HepG2 (cell line): ENCODE measurements around the gene MYLK. TPM values are rescaled to one million over a fixed set of nuclear protein-coding genes. Genes with fewer than 3 reads are reported as not detected.

Source experiments
- ATAC-seq: fragments of 200-7000 bp; cut with Tn5 transposase; 3 replicates; pipeline ENCODE4 v1.9.1; 2020; ENCODE audit warnings: mild to moderate bottlenecking, moderate library complexity
- BruUV-seq: library from RNA; stranded (reverse); fragments of 400-500 nt; replicated peaks from 2 replicates; lab custom pipeline; 2021; lab: Mats Ljungman, UMichigan
- CTCF ChIA-PET: fragments of 300-600 bp; formaldehyde crosslinking; extraction: SDS; loops from one replicate; lab custom pipeline; 2021; ENCODE audit warnings: low total read pairs, inconsistent platforms, low intra/inter-chr PET ratio; lab: Yijun Ruan, JAX
- POLR2A ChIA-PET: fragments of 350-600 bp; sonication (Branson Sonifier 250); formaldehyde crosslinking; loops from one replicate; lab custom pipeline; 2020; ENCODE audit warnings: antibody characterized with exemption, inconsistent platforms; lab: Yijun Ruan, JAX
- DNase-seq: peaks from one replicate; pipeline ENCODE4 v3.0.0-alpha.2; 2015; ENCODE audit warnings: low spot score
- FAIRE-seq: peaks from 3 replicates; lab custom pipeline; 2011; peaks lifted over from hg19 to GRCh38; lab: Jason Lieb, UNC
- H2AFZ ChIP-seq: one replicate; pipeline ENCODE4 v1.6.1; 2011; ENCODE audit warnings: low read length, inconsistent platforms
- H3K27ac ChIP-seq: fragments of 300-600 bp; 3 replicates; pipeline ENCODE4 v1.8.0; 2011; ENCODE audit warnings: mixed run types, mild to moderate bottlenecking, mixed read lengths, low read length, inconsistent platforms; ENCODE audit not compliant: insufficient read depth; ENCODE audit errors: extremely low read length
- H3K27me3 ChIP-seq, 2 experiments: fragments of 200-600 bp in 1 of 2; 2 replicates in 1 of 2; 3 replicates in 1 of 2; pipeline versions ENCODE4 v1.6.0 to v1.8.0; 2011; ENCODE audit warnings: low read length in 2 of 2, mild to moderate bottlenecking in 2 of 2, moderate library complexity in 2 of 2, inconsistent platforms in 1 of 2; ENCODE audit not compliant: insufficient read depth in 2 of 2, control insufficient read depth in 1 of 2
- H3K36me3 ChIP-seq, 2 experiments: fragments of 200-600 bp in 1 of 2; replicated peaks in 1 of 2; 2 replicates in 1 of 2; 3 replicates in 1 of 2; pipeline versions ENCODE4 v1.5.1 to v1.8.0; 2011; ENCODE audit warnings: low read length in 2 of 2, inconsistent platforms in 1 of 2; ENCODE audit not compliant: insufficient read depth in 2 of 2, control insufficient read depth in 1 of 2
- H3K4me1 ChIP-seq: 2 replicates; pipeline ENCODE4 v1.5.1; 2012; ENCODE audit warnings: low read length, inconsistent platforms; ENCODE audit not compliant: insufficient read depth
- H3K4me2 ChIP-seq: 2 replicates; pipeline ENCODE4 v1.6.0; 2011; ENCODE audit warnings: low read depth, low read length, inconsistent platforms
- H3K4me3 ChIP-seq, 3 experiments: fragments of 200-600 bp in 1 of 3; sonication (generic), shearing (Covaris generic) in 1 of 3; replicated peaks in 1 of 3; 2 replicates each; pipeline ENCODE4 v1.5.1; 2011 to 2016; ENCODE audit warnings: low read length in 3 of 3, inconsistent platforms in 2 of 3, low read depth in 2 of 3, mild to moderate bottlenecking in 2 of 3, control low read depth in 1 of 3, mixed read lengths in 1 of 3; ENCODE audit not compliant: insufficient read depth in 1 of 3
- H3K79me2 ChIP-seq: one replicate; pipeline ENCODE4 v1.6.1; 2011; ENCODE audit warnings: low read length, inconsistent platforms; ENCODE audit not compliant: insufficient read depth
- H3K9ac ChIP-seq: 2 replicates; pipeline ENCODE4 v1.6.0; 2011; ENCODE audit warnings: mild to moderate bottlenecking, low read depth, low read length, inconsistent platforms; ENCODE audit not compliant: insufficient read depth
- H3K9me3 ChIP-seq: 2 replicates; pipeline ENCODE4 v1.5.1; 2012; ENCODE audit warnings: mild to moderate bottlenecking, low read length
- H4K20me1 ChIP-seq: 2 replicates; pipeline ENCODE4 v1.6.0; 2011; ENCODE audit warnings: inconsistent platforms, mild to moderate bottlenecking, low read length, moderate library complexity; ENCODE audit not compliant: insufficient read depth
- FIP1L1 ChIP-seq: fragments of 200-400 bp; formaldehyde crosslinking; IDR thresholded peaks from 2 replicates; pipeline ENCODE4 v1.6.1; 2018; ENCODE audit warnings: low read depth, mild to moderate bottlenecking, low read length, moderate library complexity, borderline replicate concordance; ENCODE audit not compliant: insufficient read depth
- HCFC1 ChIP-seq: fragments of 150-350 bp; IDR thresholded peaks from 2 replicates; pipeline ENCODE4 v1.6.1; 2014; ENCODE audit warnings: low read depth, low read length
- KDM4B ChIP-seq: sonication (generic); formaldehyde crosslinking; IDR thresholded peaks from 2 replicates; pipeline ENCODE4 v1.4.0; 2020; ENCODE audit warnings: missing genetic modification reagents
- NPAS2 ChIP-seq: sonication (generic); formaldehyde crosslinking; IDR thresholded peaks from 2 replicates; pipeline ENCODE4 v1.8.0; 2022; ENCODE audit warnings: mild to moderate bottlenecking, missing genetic modification reagents, borderline replicate concordance
- TSC22D2 ChIP-seq: sonication (generic); formaldehyde crosslinking; IDR thresholded peaks from 2 replicates; pipeline ENCODE4 v1.5.1; 2020; ENCODE audit warnings: missing genetic modification reagents, mild to moderate bottlenecking, borderline replicate concordance
- ZFP82 ChIP-seq: sonication (generic); formaldehyde crosslinking; IDR thresholded peaks from 2 replicates; pipeline ENCODE4 v1.5.1; 2020; ENCODE audit warnings: mild to moderate bottlenecking, missing genetic modification reagents, borderline replicate concordance
- ZNF672 ChIP-seq: sonication (generic); formaldehyde crosslinking; IDR thresholded peaks from 2 replicates; pipeline ENCODE4 v1.8.1; 2022; ENCODE audit warnings: missing genetic modification reagents
- WGBS: methylation state at CpG from one replicate; pipeline ENCODE4 v1.1.6; 2017; ENCODE audit warnings: low lambda C conversion rate; 5-methylcytosine and 5-hydroxymethylcytosine counted together
- in situ Hi-C: cut with HindIII; loops from 2 replicates; pipeline ENCODE4 v1.10.0; 2017; ENCODE audit warnings: low pct_unique_long_range_greater_than_20kb; ENCODE audit not compliant: extremely low pct_ligation_motif_present
- intact Hi-C: fragments of 100-400 bp; cut with micrococcal nuclease; formaldehyde crosslinking; loops from one replicate; pipeline ENCODE4 v1.10.0; 2022; ENCODE audit not compliant: unreplicated experiment
- polyA plus RNA-seq, 8 experiments: library from polyadenylated mRNA; depleted of rRNA in 3 of 8; stranded (reverse) in 7 of 8; unstranded in 1 of 8; fragments of >200 nt; fragmentation: Illumina TruSeq in 4 of 8; extraction: Trizol in 4 of 8; gene quantifications; 2 replicates each; pipeline versions ENCODE4 v1.2.1 to v1.2.3, GENCODE V29; 2011 to 2016; ENCODE audit warnings: low read depth in 4 of 8, missing spikeins in 1 of 8, mixed read lengths in 1 of 8; ENCODE audit not compliant: insufficient read depth in 1 of 8
- total RNA-seq, 5 experiments: library from RNA; depleted of rRNA; stranded (reverse); fragments of >200 nt; fragmentation: Illumina TruSeq; extraction: Trizol; gene quantifications; 2 replicates each; pipeline ENCODE4 v1.2.3, GENCODE V29; 2016; ENCODE audit warnings: low read depth in 1 of 5
- TF ChIP-seq, protein P1 (sequence below): sonication (generic); formaldehyde crosslinking; IDR thresholded peaks from 2 replicates; pipeline ENCODE4 v1.4.0; 2020; ENCODE audit warnings: missing genetic modification reagents
- TF ChIP-seq, protein P2 (sequence below): sonication (generic); formaldehyde crosslinking; IDR thresholded peaks from 2 replicates; pipeline ENCODE4 v1.4.0; 2020; ENCODE audit warnings: mild to moderate bottlenecking, low read depth, missing genetic modification reagents

The MYLK gene
- total and polyA plus RNA-seq, 2 of the 13 experiments (the other 11 are each of a cell fraction or from before 2014, with no cell fraction given) = 10.6 to 34.9 TPM

DNA sequence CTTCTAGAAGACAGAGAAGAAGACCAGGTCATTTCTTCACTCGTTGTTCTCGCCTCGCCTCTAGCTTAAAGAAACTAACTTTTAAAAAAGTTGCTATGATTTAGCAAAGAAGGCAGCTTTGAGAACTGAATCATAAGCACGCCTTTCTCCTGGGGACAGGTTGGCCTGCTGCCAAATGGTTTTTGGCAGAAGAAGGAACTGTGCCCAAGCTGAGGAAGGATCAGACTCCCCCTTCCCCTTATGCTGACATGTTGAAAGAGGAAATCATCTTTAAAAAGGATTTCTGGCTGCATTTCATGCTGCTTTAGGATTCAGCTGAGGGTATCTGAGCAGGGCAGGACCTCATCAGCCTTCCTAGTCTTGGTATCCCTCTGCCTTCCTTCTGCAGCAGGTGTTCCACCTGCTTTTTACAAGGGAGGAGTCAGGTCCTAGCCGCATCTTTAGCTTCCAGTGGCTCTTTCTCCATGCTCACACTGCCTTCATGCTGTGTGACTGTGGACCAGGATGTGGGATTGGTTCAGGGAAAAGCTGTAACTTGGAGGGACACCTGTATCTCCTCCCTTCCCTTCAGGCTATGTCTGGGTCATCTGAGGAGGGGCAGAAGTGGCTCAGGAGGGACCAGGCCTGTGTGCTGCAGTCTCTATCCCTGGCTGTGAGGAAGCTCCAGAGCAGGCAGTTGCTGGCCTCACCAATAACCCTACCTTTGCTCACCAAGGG lies 265.2 kb downstream of the MYLK start:
- Histone ChIP-seq H3K27ac (no peak overlapping the region), H2AFZ (no peak overlapping the region), H3K4me1 (peaks cover 37% of the 10 kb centered on the region), H3K36me3 (peaks cover 6 to 12% of the 10 kb centered on the region in 2 experiments; a peak in 3 of 5 replicates), H3K9me3 (no peaks in the 10 kb centered on the region), H3K4me3 (no peak overlapping the region), H3K4me2 (no peak overlapping the region), H3K79me2 (no peaks in the 10 kb centered on the region), H4K20me1 (no peaks in the 10 kb centered on the region), H3K27me3 (no peaks in the 10 kb centered on the region), H3K9ac (no peak overlapping the region)
- CTCF ChIA-PET = no interaction called here
- FAIRE-seq (no peak), DNase-seq (no peak), ATAC-seq (no peak)
- POLR2A ChIA-PET = interaction anchor here (0.7 to 2.3 kb wide), 3 partner anchors 13 to 33 kb away, joined by 3 to 13 read pairs (median 3); no protein-coding TSS in a partner anchor
- no TSS peak for BruUV-seq
- no peak for TF ChIP-seq NPAS2
- TF ChIP-seq, protein P1, sequence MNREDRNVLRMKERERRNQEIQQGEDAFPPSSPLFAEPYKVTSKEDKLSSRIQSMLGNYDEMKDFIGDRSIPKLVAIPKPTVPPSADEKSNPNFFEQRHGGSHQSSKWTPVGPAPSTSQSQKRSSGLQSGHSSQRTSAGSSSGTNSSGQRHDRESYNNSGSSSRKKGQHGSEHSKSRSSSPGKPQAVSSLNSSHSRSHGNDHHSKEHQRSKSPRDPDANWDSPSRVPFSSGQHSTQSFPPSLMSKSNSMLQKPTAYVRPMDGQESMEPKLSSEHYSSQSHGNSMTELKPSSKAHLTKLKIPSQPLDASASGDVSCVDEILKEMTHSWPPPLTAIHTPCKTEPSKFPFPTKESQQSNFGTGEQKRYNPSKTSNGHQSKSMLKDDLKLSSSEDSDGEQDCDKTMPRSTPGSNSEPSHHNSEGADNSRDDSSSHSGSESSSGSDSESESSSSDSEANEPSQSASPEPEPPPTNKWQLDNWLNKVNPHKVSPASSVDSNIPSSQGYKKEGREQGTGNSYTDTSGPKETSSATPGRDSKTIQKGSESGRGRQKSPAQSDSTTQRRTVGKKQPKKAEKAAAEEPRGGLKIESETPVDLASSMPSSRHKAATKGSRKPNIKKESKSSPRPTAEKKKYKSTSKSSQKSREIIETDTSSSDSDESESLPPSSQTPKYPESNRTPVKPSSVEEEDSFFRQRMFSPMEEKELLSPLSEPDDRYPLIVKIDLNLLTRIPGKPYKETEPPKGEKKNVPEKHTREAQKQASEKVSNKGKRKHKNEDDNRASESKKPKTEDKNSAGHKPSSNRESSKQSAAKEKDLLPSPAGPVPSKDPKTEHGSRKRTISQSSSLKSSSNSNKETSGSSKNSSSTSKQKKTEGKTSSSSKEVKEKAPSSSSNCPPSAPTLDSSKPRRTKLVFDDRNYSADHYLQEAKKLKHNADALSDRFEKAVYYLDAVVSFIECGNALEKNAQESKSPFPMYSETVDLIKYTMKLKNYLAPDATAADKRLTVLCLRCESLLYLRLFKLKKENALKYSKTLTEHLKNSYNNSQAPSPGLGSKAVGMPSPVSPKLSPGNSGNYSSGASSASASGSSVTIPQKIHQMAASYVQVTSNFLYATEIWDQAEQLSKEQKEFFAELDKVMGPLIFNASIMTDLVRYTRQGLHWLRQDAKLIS = no peak
- no peak for TF ChIP-seq ZNF672
- no peak for TF ChIP-seq HCFC1
- TF ChIP-seq FIP1L1 = no peak
- no peak for TF ChIP-seq KDM4B (CRISPR knock-in tag)
- TF ChIP-seq, protein P2, sequence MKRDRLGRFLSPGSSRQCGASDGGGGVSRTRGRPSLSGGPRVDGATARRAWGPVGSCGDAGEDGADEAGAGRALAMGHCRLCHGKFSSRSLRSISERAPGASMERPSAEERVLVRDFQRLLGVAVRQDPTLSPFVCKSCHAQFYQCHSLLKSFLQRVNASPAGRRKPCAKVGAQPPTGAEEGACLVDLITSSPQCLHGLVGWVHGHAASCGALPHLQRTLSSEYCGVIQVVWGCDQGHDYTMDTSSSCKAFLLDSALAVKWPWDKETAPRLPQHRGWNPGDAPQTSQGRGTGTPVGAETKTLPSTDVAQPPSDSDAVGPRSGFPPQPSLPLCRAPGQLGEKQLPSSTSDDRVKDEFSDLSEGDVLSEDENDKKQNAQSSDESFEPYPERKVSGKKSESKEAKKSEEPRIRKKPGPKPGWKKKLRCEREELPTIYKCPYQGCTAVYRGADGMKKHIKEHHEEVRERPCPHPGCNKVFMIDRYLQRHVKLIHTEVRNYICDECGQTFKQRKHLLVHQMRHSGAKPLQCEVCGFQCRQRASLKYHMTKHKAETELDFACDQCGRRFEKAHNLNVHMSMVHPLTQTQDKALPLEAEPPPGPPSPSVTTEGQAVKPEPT (CRISPR knock-in tag) = no peak
- TF ChIP-seq ZFP82 (CRISPR knock-in tag) = no peak
- no peak for TF ChIP-seq TSC22D2
- in situ Hi-C loops = no loop called here
- WGBS = 100% methylated on average over 5 of the region's 5 CpGs
- intact Hi-C loops = no loop called here
